ENCODE results near the gene RET.
"Not testable (repeated sequence)": the region's sequence is repeated elsewhere in the genome, so short reads cannot be mapped to it uniquely, and the experiment has no call there.

The RET gene

GRCh38 chr10:43136432-43136831 is 59.6 kb downstream of the RET start:
- DNase-seq (ENCODE audit: low read depth): no peak

- DNase-seq (ENCODE audit: low read depth): no peak
Observed at GRCh38 chr10:43136995-43137716, 60.3 kb downstream of the RET start.

GRCh38 chr10:43137717-43138020 is 60.8 kb downstream of the RET start:
- DNase-seq (ENCODE audit: low read depth): peak; percentile 15

- peak; percentile 82 for DNase-seq (ENCODE audit: low read depth)
Observed at GRCh38 chr10:43138021-43138756, 61.3 kb downstream of the RET start, which contains the start of gene CSGALNACT2. Gene CSGALNACT2 (plus strand): TSS chr10:43138445. CDS start chr10:43155150, 16,705 bp downstream.

GRCh38 chr10:43138757-43139241 is 61.9 kb downstream of the RET start:
- DNase-seq (ENCODE audit: low read depth): peak; percentile 37

GRCh38 chr10:43141421-43141820 is 64.6 kb downstream of the RET start:
- DNase-seq (ENCODE audit: low read depth): no peak

- DNase-seq (ENCODE audit: low read depth): no peak
Observed at GRCh38 chr10:43145311-43145710, 68.4 kb downstream of the RET start.

GRCh38 chr10:43145936-43146335 is 69.1 kb downstream of the RET start:
- not testable (repeated sequence) for DNase-seq (ENCODE audit: low read depth)

- DNase-seq (ENCODE audit: low read depth): no peak
Observed at GRCh38 chr10:43151371-43151770, 74.5 kb downstream of the RET start.

- no peak for DNase-seq (ENCODE audit: low read depth)
Observed at GRCh38 chr10:43153901-43154300, 77.0 kb downstream of the RET start.

GRCh38 chr10:43155221-43155620 is 78.4 kb downstream of the RET start:
- DNase-seq (ENCODE audit: low read depth): no peak

- DNase-seq (ENCODE audit: low read depth): no peak
Observed at GRCh38 chr10:43155741-43156140, 78.9 kb downstream of the RET start.

GRCh38 chr10:43156590-43157341 is 79.9 kb downstream of the RET start:
- no peak for DNase-seq (ENCODE audit: low read depth)

- no peak for DNase-seq (ENCODE audit: low read depth)
Observed at GRCh38 chr10:43158636-43159035, 81.8 kb downstream of the RET start.

- DNase-seq (ENCODE audit: low read depth): peak; percentile 2
Observed at GRCh38 chr10:43160046-43160920, 83.4 kb downstream of the RET start.

- DNase-seq (ENCODE audit: low read depth): no peak
Observed at GRCh38 chr10:43160921-43161255, 84.0 kb downstream of the RET start.

- DNase-seq (ENCODE audit: low read depth): no peak
Observed at GRCh38 chr10:43162604-43163003, 85.7 kb downstream of the RET start.

- no peak for DNase-seq (ENCODE audit: low read depth)
Observed at GRCh38 chr10:43166207-43166879, 89.5 kb downstream of the RET start.

GRCh38 chr10:43166880-43167497 is 90.1 kb downstream of the RET start:
- no peak for DNase-seq (ENCODE audit: low read depth)

- DNase-seq (ENCODE audit: low read depth): no peak
Observed at GRCh38 chr10:43167498-43167889, 90.6 kb downstream of the RET start.

GRCh38 chr10:43170491-43170890 is 93.6 kb downstream of the RET start:
- DNase-seq (ENCODE audit: low read depth): no peak
